ENCODE results near the gene GOLGA5.
A peak's percentile ranks its signal among the peaks of the same experiment; 100 is the strongest.
"Not testable (repeated sequence)": the region's sequence is repeated elsewhere in the genome, so short reads cannot be mapped to it uniquely, and the experiment has no call there.

GOLGA5 gene

DNA sequence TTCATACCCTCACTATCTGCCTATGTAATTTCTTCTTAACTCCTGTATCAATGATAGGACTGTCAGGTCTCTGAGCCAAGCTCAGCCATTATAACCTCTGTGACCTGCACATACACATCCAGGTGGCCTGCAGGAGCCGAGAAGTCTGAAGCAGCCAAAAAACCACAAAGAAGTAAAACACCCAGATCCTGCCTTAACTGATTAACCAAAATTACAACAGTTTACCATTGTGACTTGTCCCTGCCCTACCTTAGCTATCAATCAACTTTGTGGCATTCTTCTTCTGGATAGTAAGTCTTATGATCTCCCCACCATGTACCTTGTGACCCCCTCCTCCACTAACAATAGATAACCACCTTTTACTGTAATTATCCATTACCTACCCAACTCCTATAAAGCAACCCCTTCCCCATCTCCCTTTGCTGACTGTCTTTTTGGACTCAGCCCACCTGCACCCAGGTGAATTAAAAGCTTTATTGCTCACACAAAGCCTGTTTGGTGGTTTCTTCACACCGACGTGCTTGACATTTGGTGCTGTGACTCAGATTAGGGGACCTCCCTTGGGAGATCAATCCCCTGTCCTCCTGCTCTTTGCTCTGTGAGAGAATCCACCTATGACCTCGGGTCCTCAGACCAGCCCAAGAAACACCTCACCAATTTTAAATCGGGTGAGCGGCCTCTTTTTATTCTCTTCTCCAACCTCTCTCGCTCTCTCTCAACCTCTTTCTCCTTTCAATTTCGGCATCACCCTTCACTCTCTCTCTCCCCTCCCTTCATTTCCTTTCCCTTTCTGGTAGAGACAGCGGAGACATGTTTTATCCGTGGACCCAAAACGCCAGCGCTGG, 34.2 kb upstream of the GOLGA5 start:
- H3K9me3 Mint-ChIP-seq, result no peaks in the 10 kb centered on the region
- H3K4me3 Mint-ChIP-seq, result no peak overlapping the region
- peaks cover 0 to 3% of the 10 kb centered on the region in 2 donors for H3K4me1 Mint-ChIP-seq (ENCODE audit: low read depth in 2 of 2)
- H3K36me3 Mint-ChIP-seq (ENCODE audit: insufficient read depth), result no peaks in the 10 kb centered on the region
- peaks cover 11 to 13% of the 10 kb centered on the region in 2 donors for H3K27me3 Mint-ChIP-seq
- no peak overlapping the region for H3K27ac Mint-ChIP-seq
- ATAC-seq (replicated peaks) (no peak), DNase-seq (no peak)

DNA sequence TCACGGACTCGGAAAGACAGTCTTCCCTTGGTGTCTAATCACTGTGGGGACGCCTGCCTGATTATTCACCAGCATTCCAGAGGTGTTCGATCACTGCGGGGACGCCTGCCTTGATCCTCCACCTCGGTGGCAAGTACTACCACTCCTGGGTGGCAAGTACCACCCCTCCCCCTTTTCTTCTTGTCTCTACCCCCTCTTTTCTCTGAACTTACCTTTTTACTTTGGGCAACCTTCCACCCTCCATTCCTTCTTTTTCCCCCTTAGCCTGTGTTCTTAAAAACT, 33.6 kb upstream of the GOLGA5 start:
- ATAC-seq (replicated peaks) (no peak), DNase-seq (no peak)
- no peak overlapping the region for H3K4me3 Mint-ChIP-seq
- peaks cover 11 to 13% of the 10 kb centered on the region in 2 donors for H3K27me3 Mint-ChIP-seq
- H3K27ac Mint-ChIP-seq, result peak overlapping the region in 1 of 2 donors; percentile 23
- peaks cover 0 to 3% of the 10 kb centered on the region in 2 donors for H3K4me1 Mint-ChIP-seq (ENCODE audit: low read depth in 2 of 2)
- H3K9me3 Mint-ChIP-seq, result no peaks in the 10 kb centered on the region
- H3K36me3 Mint-ChIP-seq (ENCODE audit: insufficient read depth), result no peaks in the 10 kb centered on the region

DNA sequence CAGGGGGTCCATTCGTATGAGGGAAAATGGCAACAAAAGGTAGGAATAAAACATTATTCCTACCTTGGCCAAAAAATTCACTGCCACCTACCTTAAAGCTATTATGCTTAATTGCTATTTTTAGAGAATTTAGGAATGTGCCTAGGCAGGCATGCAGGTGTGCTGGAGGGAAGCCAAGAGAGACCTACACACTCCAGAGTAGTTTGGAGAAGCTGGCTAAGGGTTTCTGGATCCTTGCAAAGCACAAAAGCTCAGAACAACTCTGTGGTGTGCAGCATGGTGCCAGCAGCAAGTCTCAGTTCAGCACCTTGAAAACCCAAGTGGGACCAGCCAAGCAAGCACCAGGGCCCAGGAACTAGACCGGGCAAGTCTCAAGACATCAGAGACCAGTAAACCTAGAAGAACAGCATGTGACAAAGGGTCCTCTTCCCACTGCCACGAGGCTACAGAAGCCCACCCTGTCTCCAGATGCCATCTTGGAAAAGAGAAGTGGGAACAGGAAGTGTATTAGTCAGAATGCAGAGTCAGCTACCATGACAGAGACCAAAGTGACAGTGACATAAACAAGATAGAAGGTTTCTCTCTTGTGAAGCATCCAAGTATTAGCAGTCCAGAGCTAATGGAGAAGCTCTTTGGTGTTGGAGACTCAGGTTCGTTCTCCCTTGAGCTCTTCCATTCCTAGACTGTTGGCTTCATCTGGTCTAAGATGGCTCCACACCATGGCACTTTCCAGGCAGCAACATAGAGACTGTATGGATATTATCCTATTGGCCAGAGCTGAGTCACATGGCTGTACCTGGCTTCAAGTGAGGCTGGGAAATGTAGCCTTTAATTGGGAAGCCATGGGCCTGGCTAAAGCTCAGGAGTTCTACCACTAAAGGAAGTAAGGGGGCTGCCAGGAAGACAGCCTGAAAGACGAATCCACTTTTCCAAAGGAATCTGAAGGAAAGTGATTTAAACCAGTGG, 30.2 kb upstream of the GOLGA5 start:
- not testable (repeated sequence) for H3K9me3 Mint-ChIP-seq; DNase-seq; H3K36me3 Mint-ChIP-seq (ENCODE audit: insufficient read depth); H3K4me1 Mint-ChIP-seq (ENCODE audit: low read depth in 2 of 2); H3K4me3 Mint-ChIP-seq; ATAC-seq (replicated peaks); H3K27ac Mint-ChIP-seq
- H3K27me3 Mint-ChIP-seq, result peaks cover 11 to 13% of the 10 kb centered on the region in 2 donors

DNA sequence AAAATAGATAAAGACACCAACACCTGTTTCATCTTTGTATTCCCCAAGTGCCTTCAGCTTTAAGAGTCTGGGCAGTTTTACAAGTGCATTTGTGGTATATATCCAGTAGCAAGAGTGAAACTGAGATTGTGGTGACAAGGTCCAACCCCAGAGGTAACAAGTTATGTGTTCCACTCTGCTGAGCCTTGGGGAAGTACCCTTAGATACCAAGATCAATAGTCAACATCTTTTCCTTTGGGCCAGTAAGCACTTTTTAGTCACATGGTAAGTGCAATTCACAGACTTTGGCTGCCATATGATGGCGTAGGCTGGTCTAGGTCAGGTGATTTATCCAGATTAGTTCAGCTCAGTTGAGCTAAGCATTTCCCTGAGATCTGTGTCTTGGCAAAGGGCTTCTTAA, 25.9 kb upstream of the GOLGA5 start:
- not testable (repeated sequence) for H3K27ac Mint-ChIP-seq; H3K36me3 Mint-ChIP-seq (ENCODE audit: insufficient read depth); H3K4me3 Mint-ChIP-seq

DNA sequence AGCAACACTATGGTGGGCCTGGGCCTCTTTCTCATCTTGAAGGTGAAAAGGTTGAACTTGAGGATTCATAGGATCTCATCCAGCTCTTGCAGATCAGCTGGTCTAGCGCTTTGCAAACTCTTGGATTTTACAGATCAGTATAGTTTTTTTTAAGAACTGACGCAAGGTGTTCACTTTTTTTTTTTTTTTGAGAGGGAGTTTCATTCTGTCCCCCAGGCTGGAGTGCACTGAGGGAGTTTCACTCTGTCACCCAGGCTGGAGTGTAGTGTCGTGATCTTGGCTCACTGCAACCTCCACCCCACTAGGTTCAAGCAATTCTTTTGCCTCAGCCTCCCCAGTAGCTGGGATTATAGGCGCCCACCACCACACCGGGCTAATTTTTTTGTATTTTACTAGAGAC, 25.3 kb upstream of the GOLGA5 start:
- Mint-ChIP-seq H3K27ac (no peak overlapping the region), H3K27me3 (peaks cover 0 to 10% of the 10 kb centered on the region in 2 donors), H3K36me3 (ENCODE audit: insufficient read depth) (no peaks in the 10 kb centered on the region), H3K9me3 (no peaks in the 10 kb centered on the region), H3K4me3 (no peak overlapping the region), H3K4me1 (ENCODE audit: low read depth in 2 of 2) (no peaks in the 10 kb centered on the region)
- DNase-seq (no peak), ATAC-seq (replicated peaks) (no peak)

More for the DNA sequence above, 25.9 kb upstream of the GOLGA5 start:
- not testable (repeated sequence) for H3K4me1 Mint-ChIP-seq (ENCODE audit: low read depth in 2 of 2); H3K27me3 Mint-ChIP-seq; H3K9me3 Mint-ChIP-seq; DNase-seq
- ATAC-seq (replicated peaks), result peak; percentile 96

DNA sequence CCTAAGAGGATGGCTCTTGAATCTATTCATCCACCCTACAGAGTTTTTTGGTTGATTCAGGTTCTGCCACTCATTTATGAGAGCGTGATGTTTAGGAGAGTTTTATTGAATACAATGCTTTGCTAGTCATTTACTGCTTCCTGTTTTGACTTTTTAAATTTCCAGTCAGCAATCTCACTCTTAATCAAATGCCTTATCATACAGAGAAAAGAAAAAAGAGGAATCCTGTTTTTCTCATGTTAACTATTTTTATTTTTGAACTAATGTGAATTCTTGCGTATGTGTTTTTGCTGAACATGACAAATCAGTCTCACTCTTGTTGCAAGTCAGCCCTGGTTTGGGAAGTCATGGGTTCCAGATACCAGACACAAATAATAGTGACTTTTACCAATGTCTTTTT, 23.6 kb upstream of the GOLGA5 start:
- ATAC-seq (replicated peaks), result no peak
- no peak for DNase-seq
- Mint-ChIP-seq H3K4me1 (ENCODE audit: low read depth in 2 of 2) (no peaks in the 10 kb centered on the region), H3K4me3 (no peak overlapping the region), H3K9me3 (no peaks in the 10 kb centered on the region), H3K27ac (no peak overlapping the region), H3K36me3 (ENCODE audit: insufficient read depth) (no peaks in the 10 kb centered on the region), H3K27me3 (peaks cover 0 to 10% of the 10 kb centered on the region in 2 donors)

DNA sequence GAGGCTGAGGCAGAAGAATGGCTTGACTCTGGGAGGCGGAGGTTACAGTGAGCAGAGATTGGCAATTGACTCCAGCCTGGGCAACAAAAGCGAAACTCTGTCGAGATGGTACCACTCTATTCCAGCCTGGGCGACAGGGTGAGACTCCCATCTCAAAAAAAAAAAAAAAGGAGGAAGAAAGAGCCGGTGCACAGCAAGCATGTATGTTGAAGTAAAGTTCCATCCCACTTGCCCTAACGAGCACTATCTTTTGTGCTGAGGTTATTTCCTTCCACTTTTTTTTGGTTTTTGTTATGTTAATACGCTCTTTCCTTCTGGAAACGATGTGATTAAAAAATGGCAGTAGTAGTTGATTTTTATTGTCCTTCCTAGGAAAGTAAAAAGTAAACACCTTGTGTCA, 19.5 kb upstream of the GOLGA5 start:
- no peak overlapping the region for H3K27ac Mint-ChIP-seq

DNA sequence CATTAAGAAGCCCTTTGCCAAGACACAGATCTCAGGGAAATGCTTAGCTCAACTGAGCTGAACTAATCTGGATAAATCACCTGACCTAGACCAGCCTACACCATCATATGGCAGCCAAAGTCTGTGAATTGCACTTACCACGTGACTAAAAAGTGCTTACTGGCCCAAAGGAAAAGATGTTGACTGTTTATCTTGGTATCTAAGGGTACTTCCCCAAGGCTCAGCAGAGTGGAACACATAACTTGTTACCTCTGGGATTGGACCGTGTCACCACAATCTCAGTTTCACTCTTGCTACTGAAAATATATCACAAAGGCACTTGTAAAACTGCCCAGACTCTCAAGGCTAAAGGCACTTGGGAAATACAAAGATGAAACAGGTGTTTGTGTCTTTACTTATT, 18.8 kb upstream of the GOLGA5 start:
- ATAC-seq (replicated peaks), result peak; percentile 87
- not testable (repeated sequence) for H3K27ac Mint-ChIP-seq; H3K4me1 Mint-ChIP-seq (ENCODE audit: low read depth in 2 of 2); H3K4me3 Mint-ChIP-seq; DNase-seq; H3K36me3 Mint-ChIP-seq (ENCODE audit: insufficient read depth); H3K9me3 Mint-ChIP-seq
- peaks cover 0 to 10% of the 10 kb centered on the region in 2 donors for H3K27me3 Mint-ChIP-seq

More for the DNA sequence above, 19.5 kb upstream of the GOLGA5 start:
- no peaks in the 10 kb centered on the region for H3K9me3 Mint-ChIP-seq
- no peaks in the 10 kb centered on the region for H3K4me1 Mint-ChIP-seq (ENCODE audit: low read depth in 2 of 2)
- ATAC-seq (replicated peaks) (no peak), DNase-seq (no peak)
- no peak overlapping the region for H3K4me3 Mint-ChIP-seq
- peaks cover 0 to 10% of the 10 kb centered on the region in 2 donors for H3K27me3 Mint-ChIP-seq
- H3K36me3 Mint-ChIP-seq (ENCODE audit: insufficient read depth), result no peaks in the 10 kb centered on the region

DNA sequence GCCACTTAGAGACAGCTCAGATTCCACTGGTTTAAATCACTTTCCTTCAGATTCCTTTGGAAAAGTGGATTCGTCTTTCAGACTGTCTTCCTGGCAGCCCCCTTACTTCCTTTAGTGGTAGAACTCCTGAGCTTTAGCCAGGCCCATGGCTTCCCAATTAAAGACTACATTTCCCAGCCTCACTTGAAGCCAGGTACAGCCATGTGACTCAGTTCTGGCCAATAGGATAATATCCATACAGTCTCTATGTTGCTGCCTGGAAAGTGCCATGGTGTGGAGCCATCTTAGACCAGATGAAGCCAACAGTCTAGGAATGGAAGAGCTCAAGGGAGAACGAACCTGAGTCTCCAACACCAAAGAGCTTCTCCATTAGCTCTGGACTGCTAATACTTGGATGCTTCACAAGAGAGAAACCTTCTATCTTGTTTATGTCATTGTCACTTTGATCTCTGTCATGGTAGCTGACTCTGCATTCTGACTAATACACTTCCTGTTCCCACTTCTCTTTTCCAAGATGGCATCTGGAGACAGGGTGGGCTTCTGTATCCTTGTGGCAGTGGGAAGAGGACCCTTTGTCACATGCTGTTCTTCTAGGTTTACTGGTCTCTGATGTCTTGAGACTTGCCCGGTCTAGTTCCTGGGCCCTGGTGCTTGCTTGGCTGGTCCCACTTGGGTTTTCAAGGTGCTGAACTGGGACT, 15.1 kb upstream of the GOLGA5 start:
- DNase-seq; H3K36me3 Mint-ChIP-seq (ENCODE audit: insufficient read depth); H3K4me3 Mint-ChIP-seq; H3K4me1 Mint-ChIP-seq (ENCODE audit: low read depth in 2 of 2); H3K27me3 Mint-ChIP-seq; H3K9me3 Mint-ChIP-seq; H3K27ac Mint-ChIP-seq; ATAC-seq (replicated peaks): not testable (repeated sequence)

DNA sequence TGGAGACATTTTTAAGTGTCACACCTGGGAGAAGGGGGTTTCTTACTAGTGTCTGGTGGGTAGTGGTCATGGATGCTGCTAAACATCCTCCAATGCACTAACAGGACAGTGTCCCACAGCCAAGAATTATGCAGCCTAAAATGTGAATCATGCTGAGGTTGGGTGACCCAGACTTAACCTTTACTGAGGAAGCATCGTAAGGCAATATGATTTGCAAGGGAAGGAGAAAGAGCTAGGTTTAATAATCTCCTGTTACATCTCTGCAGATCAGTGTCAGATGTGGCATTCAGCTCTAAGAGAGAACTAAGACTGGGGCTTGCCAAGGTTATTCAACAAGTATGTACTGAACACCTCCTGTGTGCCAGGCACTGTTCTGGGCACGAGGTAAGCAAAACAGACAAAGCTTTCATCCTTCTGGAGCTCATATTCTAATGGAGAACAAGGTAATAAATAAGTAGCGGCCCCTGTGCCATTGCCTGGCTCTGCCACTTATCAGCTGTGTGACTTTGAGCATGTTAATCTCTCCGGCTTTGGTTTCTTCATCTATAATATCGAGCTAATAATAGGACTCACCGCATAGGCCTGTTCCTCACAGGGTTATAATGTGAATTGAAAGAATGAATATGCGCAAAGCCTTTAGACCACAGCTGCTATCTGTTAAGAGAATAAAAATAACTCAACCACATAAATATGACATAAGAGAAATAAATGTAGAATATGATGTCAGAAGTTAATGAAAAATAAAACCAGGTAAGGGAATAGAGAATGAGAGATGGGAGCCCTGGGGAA, 13.5 kb upstream of the GOLGA5 start:
- no peaks in the 10 kb centered on the region for H3K36me3 Mint-ChIP-seq (ENCODE audit: insufficient read depth)
- ATAC-seq (replicated peaks), result peak; percentile 42
- no peak overlapping the region for H3K27ac Mint-ChIP-seq
- DNase-seq, result no peak
- no peaks in the 10 kb centered on the region for H3K27me3 Mint-ChIP-seq
- H3K9me3 Mint-ChIP-seq, result no peaks in the 10 kb centered on the region
- H3K4me3 Mint-ChIP-seq, result no peak overlapping the region
- no peaks in the 10 kb centered on the region for H3K4me1 Mint-ChIP-seq (ENCODE audit: low read depth in 2 of 2)

DNA sequence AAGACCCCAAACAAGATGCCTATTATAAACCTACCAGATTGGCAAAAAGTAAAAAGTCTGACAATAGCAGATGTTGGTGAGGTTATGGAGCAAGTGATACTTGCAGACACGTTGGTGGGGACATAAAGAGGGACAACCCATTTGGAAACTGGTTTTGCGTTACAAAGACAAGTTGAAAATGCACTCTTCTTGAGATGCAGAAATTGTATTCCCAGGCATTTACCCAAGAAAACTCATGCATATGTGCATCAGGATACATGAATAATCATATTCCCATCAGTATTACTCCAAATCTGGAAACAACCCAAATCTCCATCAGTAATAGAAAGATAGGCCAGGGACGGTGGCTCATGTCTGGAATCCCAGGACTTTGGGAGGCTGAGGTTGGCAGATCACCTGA, 12.8 kb upstream of the GOLGA5 start:
- Mint-ChIP-seq H3K36me3 (ENCODE audit: insufficient read depth) (no peaks in the 10 kb centered on the region), H3K4me1 (ENCODE audit: low read depth in 2 of 2) (no peaks in the 10 kb centered on the region), H3K9me3 (no peaks in the 10 kb centered on the region), H3K27ac (no peak overlapping the region), H3K4me3 (no peak overlapping the region), H3K27me3 (no peaks in the 10 kb centered on the region)
- no peak for ATAC-seq (replicated peaks)
- DNase-seq, result no peak

DNA sequence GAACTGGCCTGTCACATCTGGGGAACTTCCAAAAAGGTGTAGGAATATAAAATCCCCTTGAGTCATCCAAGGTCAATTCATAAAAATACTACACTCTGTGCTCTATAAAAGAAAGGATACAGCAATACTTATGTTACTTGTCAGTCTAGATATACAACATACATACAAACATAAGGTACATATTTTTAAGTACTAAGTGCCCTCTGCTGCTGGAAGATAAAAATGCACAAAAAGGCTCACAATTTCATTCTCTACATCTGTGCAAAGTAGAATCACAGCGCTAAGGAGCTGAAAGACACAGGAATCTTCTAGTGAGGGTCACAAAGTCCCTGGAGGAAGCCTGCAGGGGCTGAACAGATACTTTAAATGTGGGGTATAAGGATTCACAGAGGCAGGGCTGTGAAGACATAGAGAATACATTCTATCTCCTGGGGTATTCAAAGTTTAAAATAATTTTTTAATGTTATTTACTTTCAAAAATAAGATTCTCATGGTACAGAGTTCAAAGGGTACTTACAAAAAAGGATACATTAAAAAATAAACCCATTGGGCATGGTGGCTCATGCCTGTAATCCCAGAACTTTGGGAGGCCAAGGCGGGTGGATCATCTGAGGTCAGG, 10.2 kb upstream of the GOLGA5 start:
- H3K27me3 Mint-ChIP-seq, result no peaks in the 10 kb centered on the region
- ATAC-seq (replicated peaks), result peak; percentile 79
- H3K27ac Mint-ChIP-seq, result no peak overlapping the region
- no peaks in the 10 kb centered on the region for H3K4me1 Mint-ChIP-seq (ENCODE audit: low read depth in 2 of 2)
- no peaks in the 10 kb centered on the region for H3K9me3 Mint-ChIP-seq
- no peak overlapping the region for H3K4me3 Mint-ChIP-seq
- DNase-seq, result peak; percentile 18 to 38 (median 28)
- H3K36me3 Mint-ChIP-seq (ENCODE audit: insufficient read depth), result no peaks in the 10 kb centered on the region

Measured in effector memory CD8-positive, alpha-beta T cell (primary cell).